ENCODE data around the gene GARIN5A.
"Not testable (repeated sequence)": the region's sequence is repeated elsewhere in the genome, so short reads cannot be mapped to it uniquely, and the experiment has no call there.

GARIN5A gene

DNA sequence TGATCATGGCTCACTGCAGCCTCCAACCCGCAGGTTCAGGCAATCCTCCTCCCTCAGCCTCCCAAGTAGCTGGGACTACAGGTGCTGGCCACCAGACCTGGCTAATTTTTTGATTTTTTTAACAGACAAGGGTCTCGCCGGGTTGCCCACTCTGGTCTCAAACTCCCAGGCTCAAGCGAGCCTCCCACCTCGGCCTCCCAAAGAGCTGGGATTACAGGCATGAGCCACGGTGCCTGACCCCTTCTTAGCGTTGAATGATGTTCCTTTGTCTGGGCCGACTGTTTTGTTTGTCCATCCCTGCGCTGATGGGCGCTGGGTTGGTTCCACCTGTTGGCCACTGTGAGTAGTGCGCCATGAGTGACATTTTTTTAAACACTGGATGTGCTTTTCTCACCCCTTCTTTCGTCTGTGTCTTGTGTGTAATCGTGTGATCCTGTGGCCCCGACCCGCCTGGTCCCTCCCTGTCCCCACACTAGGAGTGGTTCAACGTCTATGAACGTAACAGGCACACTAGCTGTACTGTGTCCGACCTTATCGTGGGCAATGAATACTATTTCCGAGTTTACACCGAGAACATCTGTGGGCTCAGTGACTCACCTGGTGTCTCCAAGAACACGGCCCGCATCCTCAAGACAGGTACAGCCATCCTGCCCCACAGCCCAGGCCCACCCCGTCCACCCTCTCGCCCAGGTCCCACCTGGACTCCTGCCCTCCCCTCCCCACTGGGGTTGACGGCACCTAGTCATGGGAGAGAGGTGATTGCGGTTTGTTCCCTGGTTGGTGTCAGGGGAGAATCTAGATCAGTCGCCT, 15.4 kb downstream of the GARIN5A start:
- no peak for DNase-seq

GRCh38 chr19:50460161-50460765, 16.4 kb downstream of the GARIN5A start:
- no peak for DNase-seq

DNA sequence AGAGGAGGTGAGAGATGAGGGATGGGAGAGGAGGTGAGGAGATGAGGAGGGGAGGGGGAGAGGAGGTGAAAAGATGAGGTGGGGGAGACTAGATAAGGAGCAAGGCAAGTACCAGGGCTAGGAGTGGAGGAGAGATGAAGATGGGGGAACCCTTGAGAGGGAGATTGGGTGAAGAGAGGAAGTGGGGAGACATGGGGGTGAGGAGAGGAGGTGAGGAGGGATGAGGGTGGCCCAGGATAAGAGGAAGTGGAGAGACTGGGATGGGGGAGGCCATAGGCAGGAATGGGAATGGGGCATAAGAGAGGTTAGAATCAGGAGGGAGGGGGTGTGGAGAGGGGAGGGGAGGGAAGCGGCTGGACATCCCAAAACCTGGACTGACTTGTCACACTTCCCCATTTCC, 17.0 kb downstream of the GARIN5A start:
- DNase-seq: no peak

DNA sequence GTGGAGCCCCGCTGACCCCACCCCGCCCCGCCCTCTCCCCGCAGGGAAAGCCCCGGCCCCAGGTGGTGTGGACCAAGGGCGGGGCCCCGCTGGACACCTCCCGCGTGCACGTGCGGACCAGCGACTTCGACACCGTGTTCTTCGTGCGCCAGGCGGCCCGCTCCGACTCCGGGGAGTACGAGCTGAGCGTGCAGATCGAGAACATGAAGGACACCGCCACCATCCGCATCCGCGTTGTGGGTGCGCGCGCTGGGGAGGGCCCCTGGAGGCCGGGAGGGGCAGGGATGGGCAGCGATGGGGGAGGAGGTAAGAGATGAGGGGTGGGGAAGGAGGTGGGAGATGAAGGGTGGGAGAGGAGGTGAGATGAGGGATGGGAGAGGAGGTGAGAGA, 17.6 kb downstream of the GARIN5A start:
- no peak for DNase-seq

GRCh38 chr19:50458396-50459066, 18.1 kb downstream of the GARIN5A start:
- no peak for DNase-seq

- DNase-seq: no peak
Observed at GRCh38 chr19:50457300-50457699, 19.3 kb downstream of the GARIN5A start.

GRCh38 chr19:50455992-50456391, 20.7 kb downstream of the GARIN5A start:
- DNase-seq: no peak

- no peak for DNase-seq
Observed at GRCh38 chr19:50453243-50453642, 23.4 kb downstream of the GARIN5A start.

DNA sequence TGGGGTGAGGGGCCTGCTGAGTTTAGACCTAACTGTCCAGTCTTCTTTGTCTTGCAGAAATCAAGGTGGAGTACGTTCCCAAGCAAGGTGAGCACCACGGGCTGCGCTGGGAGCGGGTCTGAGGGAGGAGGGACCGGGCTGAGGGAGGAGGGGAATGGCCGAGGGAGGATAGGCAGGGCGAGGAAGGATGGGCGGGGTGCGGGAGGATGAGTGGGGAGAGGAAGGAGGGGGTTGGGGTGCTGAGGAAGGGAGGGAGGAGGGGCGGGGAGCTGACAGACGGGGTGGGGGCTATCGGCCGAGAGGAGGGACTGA, 25.5 kb downstream of the GARIN5A start:
- DNase-seq: no peak

DNA sequence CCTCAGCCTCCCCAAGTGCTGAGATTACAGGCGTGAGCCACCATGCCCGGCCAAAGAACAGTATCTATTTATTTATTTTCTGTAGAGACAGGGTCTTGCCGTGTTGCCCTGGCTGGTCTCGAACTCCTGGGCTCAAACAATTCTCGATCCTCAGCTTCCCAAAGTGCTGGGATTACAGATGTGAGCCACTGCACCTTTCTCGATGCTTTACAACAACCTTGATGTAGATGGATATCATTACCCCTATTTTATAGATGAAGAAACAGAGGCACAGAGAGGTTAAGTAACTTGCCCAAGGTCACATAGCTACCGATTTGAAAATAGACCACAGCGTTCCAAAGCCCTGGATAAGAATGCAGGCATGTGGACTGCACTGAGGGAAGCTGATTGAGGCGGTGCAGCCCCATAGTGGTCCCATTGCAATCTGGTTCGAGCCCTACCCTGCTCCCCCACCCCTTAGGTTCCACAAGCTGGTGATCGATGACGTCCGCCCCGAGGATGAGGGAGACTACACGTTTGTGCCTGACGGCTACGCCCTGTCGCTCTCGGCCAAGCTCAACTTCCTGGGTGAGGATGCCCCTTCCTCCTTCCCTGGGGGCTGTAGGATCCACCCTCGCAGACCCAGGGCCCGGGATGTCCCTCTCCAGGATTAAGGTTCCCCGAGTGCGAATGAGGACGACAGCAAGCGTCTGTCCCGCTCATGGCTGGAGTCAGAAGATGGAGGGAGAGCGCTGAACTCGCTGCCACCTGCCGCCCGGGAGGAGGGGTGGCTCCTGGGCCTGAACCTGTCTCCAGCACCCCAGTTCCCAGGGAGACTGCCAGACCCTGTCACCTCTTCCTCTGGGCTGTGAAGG, 26.1 kb downstream of the GARIN5A start:
- no peak for DNase-seq

GRCh38 chr19:50449236-50449899, 27.3 kb downstream of the GARIN5A start:
- DNase-seq: no peak

DNA sequence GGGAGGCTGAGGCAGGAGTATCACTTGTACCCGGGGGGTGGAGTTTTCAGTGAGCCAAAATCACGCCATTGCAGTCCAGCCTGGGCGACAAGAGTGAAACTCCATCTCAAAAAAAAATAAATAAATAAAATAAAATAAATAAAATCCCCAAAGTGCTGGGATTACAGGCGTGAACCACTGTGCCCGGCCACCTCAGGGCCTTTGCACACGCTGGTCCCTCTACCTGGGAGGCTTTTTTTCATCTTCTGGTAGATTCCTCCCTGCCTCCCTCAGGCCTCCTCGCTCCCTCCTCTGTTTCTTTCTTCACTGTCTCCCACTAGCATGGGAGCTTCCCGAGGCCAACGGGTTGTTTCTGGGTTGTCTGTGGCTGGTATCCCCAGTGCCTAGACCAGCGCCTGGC, 28.9 kb downstream of the GARIN5A start:
- no peak for DNase-seq

- no peak for DNase-seq
Observed at GRCh38 chr19:50447053-50447452, 29.6 kb downstream of the GARIN5A start.

DNA sequence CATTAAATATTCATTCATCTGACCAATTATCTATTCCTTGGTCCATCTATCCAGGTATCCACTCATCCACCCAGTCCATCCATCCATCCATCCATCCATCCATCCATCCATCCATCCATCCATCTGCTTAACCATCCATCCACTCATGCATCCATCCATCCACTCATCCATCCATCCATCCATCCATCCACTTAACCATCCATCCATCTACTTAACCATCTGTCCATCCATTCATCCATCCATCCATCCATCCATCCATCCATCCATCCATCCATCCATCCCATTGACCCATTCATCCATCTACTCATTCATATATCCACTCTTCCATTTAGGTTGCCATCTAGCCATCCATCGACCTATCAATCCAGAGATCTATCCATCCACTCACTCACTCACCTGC, 32.6 kb downstream of the GARIN5A start:
- DNase-seq: no peak

DNA sequence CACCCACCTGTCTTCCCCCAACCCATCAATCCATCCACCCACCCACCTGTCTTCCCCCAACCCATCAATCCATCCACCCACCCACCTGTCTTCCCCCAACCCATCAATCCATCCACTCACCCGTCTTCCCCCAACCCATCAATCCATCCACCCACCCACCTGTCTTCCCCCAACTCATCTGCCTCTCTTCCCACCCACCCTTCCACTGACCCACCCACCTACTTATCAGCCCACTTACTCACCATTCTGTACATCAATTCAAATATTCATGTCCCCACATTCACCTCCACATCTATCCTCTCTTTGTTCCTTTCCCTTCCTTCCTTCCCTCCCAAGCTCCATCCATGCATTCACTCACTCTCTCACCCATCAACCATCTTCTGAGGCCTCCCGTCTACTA, 37.5 kb downstream of the GARIN5A start:
- DNase-seq: not testable (repeated sequence)

GRCh38 chr19:50437862-50438449, 38.7 kb downstream of the GARIN5A start:
- no peak for DNase-seq

DNA sequence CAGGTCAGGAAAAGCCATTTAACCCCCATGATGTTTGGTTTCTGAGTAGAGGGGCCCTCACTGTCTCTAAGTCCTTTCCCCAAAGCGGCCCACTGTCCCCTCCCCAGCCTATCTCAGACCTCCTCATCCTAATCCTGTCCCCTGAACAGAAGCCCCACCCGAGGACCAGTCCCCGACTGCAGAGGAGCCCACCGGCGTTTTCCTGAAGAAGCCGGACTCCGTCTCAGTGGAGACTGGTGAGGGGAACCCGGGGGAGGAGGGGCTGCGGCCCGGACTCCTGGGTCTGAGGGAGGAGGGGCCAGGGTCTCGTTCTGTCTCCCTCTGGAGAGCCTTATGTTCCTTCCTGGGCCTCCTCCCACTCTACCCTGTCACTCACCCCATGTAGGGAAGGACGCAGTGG, 41.0 kb downstream of the GARIN5A start:
- DNase-seq: no peak

DNA sequence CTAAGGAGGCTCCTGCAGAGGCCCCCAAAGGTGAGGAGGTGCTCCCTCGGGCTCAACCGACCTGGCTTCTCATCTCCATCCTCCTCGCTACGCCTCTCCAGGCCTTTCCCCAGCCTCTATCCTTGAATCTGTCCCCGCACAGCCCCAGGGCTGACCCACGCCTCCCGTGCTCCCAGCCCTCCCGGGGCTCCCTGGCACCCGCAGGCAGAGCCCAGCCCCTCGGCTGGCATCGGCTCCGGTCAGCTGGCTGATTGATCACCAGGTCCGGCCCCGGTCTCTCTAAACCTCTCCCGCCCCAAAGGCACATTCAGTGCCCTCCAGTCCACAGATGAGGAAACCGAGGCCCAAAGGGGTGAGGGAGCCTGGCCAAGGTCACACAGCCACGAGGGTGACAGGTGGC, 41.4 kb downstream of the GARIN5A start:
- DNase-seq: no peak

DNA sequence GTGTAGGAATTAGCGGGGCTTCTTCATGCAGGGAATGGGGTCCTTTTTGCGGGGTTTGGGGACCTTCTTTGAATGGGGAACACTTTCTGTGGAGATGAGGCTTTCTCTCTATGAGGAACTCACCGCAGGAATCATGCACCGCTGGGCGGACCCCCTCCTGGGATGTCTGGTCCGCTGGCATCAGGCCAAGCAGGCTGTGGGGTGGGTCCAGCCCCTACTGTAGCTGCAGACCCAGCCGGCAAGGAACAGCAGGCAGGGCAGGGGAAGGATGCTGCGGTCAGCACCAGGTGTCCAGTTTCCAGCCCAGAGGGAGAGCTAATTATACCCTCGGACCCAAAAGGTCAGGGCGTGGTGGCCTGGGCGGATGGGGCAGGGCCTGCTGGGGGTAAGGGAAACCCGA, 42.1 kb downstream of the GARIN5A start:
- no peak for DNase-seq

- DNase-seq: no peak
Observed at GRCh38 chr19:50433201-50434180, 43.2 kb downstream of the GARIN5A start.
